Esophagus muscularis mucosa (tissue), 4 donors: ENCODE results near the gene FHOD1. TPM values are rescaled to one million over a fixed set of nuclear protein-coding genes. Genes with fewer than 3 reads are reported as not detected.

Source experiments
- DNase-seq: peaks from one replicate; pipeline ENCODE4 v3.0.0-alpha.2; 2017; ENCODE audit errors: extremely low spot score
- H3K27ac ChIP-seq, 4 donors: fragments of 200-600 bp; sonication (generic); replicated peaks in 1 of 4; 1 replicate in 3 of 4; 2 replicates in 1 of 4; pipeline ENCODE4 v1.5.1; 2016 to 2019; ENCODE audit warnings: mild to moderate bottlenecking in 1 of 4
- H3K27me3 ChIP-seq, 4 donors: fragments of 200-600 bp; sonication (generic); one replicate each; pipeline versions ENCODE4 v1.5.1 to v1.6.0; 2016 to 2019
- H3K36me3 ChIP-seq, 4 donors: fragments of 200-600 bp; sonication (generic); one replicate each; pipeline ENCODE4 v1.5.1; 2016 to 2019
- H3K4me1 ChIP-seq, 4 donors: fragments of 200-600 bp; sonication (generic); one replicate each; pipeline ENCODE4 v1.5.1; 2016 to 2019
- H3K4me3 ChIP-seq, 4 donors: fragments of 200-600 bp; sonication (generic); 1 replicate in 2 of 4; 2 replicates in 2 of 4; pipeline ENCODE4 v1.5.1; 2016 to 2019; ENCODE audit warnings: mild to moderate bottlenecking in 4 of 4, moderate library complexity in 1 of 4
- H3K9me3 ChIP-seq, 4 donors: fragments of 200-600 bp; sonication (generic); 1 replicate in 3 of 4; 2 replicates in 1 of 4; pipeline ENCODE4 v1.5.1; 2016 to 2019
- CTCF ChIP-seq, 3 experiments: fragments of 200-600 bp in 2 of 3; fragments of 450-650 bp in 1 of 3; sonication (generic) in 2 of 3; IDR thresholded peaks; one replicate each; pipeline ENCODE4 v1.5.1; 2017 to 2019; ENCODE audit warnings: antibody characterized with exemption in 3 of 3, mild to moderate bottlenecking in 2 of 3, moderate library complexity in 1 of 3
- EP300 ChIP-seq: sonication (generic); formaldehyde crosslinking; IDR thresholded peaks from one replicate; pipeline ENCODE4 v1.6.1; 2017; ENCODE audit warnings: antibody characterized with exemption
- POLR2A ChIP-seq: fragments of 450-650 bp; IDR thresholded peaks from one replicate; pipeline ENCODE4 v1.6.1; 2017; ENCODE audit warnings: antibody characterized with exemption, moderate library complexity, mild to moderate bottlenecking, low read depth
- POLR2AphosphoS5 ChIP-seq, 2 donors: sonication (generic); formaldehyde crosslinking; IDR thresholded peaks; one replicate each; pipeline ENCODE4 v1.6.1; 2017; ENCODE audit warnings: antibody characterized with exemption in 2 of 2
- WGBS: methylation state at CpG from one replicate; pipeline ENCODE4 v1.1.5; 2018; 5-methylcytosine and 5-hydroxymethylcytosine counted together
- intact Hi-C: fragments of 100-400 bp; cut with DNase I; formaldehyde crosslinking; loops from one replicate; pipeline ENCODE4 v1.15.1; 2023
- total RNA-seq, 4 donors: library from RNA; depleted of rRNA; stranded (reverse); fragments of >200 nt; gene quantifications; one replicate each; pipeline versions ENCODE4 v1.1.0 to v1.2.1, GENCODE V29; 2016

Gene FHOD1
- total RNA-seq, 4 donors from 2014 or later = 8.0 to 15.6 (median 10.0) TPM

GRCh38 chr16:67193536-67193935, 53.7 kb downstream of the FHOD1 start:
- Histone ChIP-seq H3K9me3 (no peaks in the 10 kb centered on the region), H3K4me3 (peak overlapping the region in 3 of 4 donors; percentile 80 to 94 (median 90)), H3K4me1 (peaks cover 33 to 49% (median 46%) of the 10 kb centered on the region in 4 donors), H3K27me3 (no peaks in the 10 kb centered on the region), H3K27ac (no peak overlapping the region), H3K36me3 (peaks cover 36 to 53% (median 51%) of the 10 kb centered on the region in 4 donors)
- intact Hi-C loops = no loop called here
- DNase-seq = no peak
- TF ChIP-seq EP300 (no peak), POLR2AphosphoS5 (IDR thresholded peaks at IDR 0.05) (no peak), POLR2A (no peak), CTCF (IDR thresholded peaks at IDR 0.05) (no peak)

GRCh38 chr16:67192781-67193361, 54.4 kb downstream of the FHOD1 start:
- WGBS = 28% methylated on average over 11 of the region's 17 CpGs
- no peaks in the 10 kb centered on the region for H3K9me3 ChIP-seq
- no peak for TF ChIP-seq EP300
- TF ChIP-seq POLR2A = no peak
- no peak for TF ChIP-seq POLR2AphosphoS5 (IDR thresholded peaks at IDR 0.05)
- TF ChIP-seq CTCF (IDR thresholded peaks at IDR 0.05) = no peak
- peaks cover 36 to 46% (median 45%) of the 10 kb centered on the region in 4 donors for H3K36me3 ChIP-seq
- H3K27me3 ChIP-seq = no peaks in the 10 kb centered on the region
- peaks cover 33 to 43% (median 39%) of the 10 kb centered on the region in 4 donors for H3K4me1 ChIP-seq
- peak overlapping the region; percentile 71 to 86 (median 77) for H3K27ac ChIP-seq
- DNase-seq = no peak
- peak overlapping the region; percentile 79 to 94 (median 85) for H3K4me3 ChIP-seq
- intact Hi-C loops = no loop called here

GRCh38 chr16:67191995-67192681, 55.1 kb downstream of the FHOD1 start, which contains the start of gene E2F4:
Gene E2F4 (plus strand): TSS chr16:67192155. CDS start chr16:67192228, 73 bp downstream.
- intact Hi-C loops = no loop called here
- Histone ChIP-seq H3K4me3 (peak within 1 kb of the TSS; percentile 79 to 94 (median 85)), H3K27me3 (no peaks in the 10 kb centered on the region), H3K9me3 (no peaks in the 10 kb centered on the region), H3K4me1 (peaks cover 33 to 37% (median 37%) of the 10 kb centered on the region in 4 donors), H3K36me3 (peaks cover 30 to 39% (median 38%) of the 10 kb centered on the region in 4 donors), H3K27ac (peak within 1 kb of the TSS; percentile 71 to 86 (median 77))
- TF ChIP-seq POLR2AphosphoS5 (IDR thresholded peaks at IDR 0.05) (peak; percentile 84 to 98), CTCF (IDR thresholded peaks at IDR 0.05) (peak in 1 of 3 experiments; percentile 36), EP300 (no peak), POLR2A (peak; percentile 41)
- DNase-seq = peak; percentile 97
- 0% methylated on average over 11 of the region's 54 CpGs for WGBS

- Histone ChIP-seq H3K4me1 (peaks cover 33 to 37% (median 37%) of the 10 kb centered on the region in 4 donors), H3K36me3 (peaks cover 23 to 32% (median 31%) of the 10 kb centered on the region in 4 donors), H3K9me3 (no peaks in the 10 kb centered on the region), H3K27me3 (no peaks in the 10 kb centered on the region), H3K27ac (peak overlapping the region in 2 of 4 donors; percentile 15 to 86), H3K4me3 (peak overlapping the region; percentile 79 to 94 (median 85))
- WGBS = 23% methylated on average over 9 of the region's 9 CpGs
- intact Hi-C loops = no loop called here
- no peak for DNase-seq
- TF ChIP-seq POLR2AphosphoS5 (IDR thresholded peaks at IDR 0.05) (no peak), POLR2A (no peak), EP300 (no peak), CTCF (IDR thresholded peaks at IDR 0.05) (no peak)
These were observed 55.8 kb downstream of the FHOD1 start for GRCh38 chr16:67191411-67191994.
